NB4 (cell line): ENCODE data around the gene NPPC.

Source experiments
- CTCF ChIP-seq: IDR thresholded peaks from one replicate; pipeline ENCODE4 v1.5.1; 2012; ENCODE audit warnings: low read depth, low read length
- MAX ChIP-seq: IDR thresholded peaks from 2 replicates; pipeline ENCODE4 v1.6.1; 2011; ENCODE audit warnings: low read depth, low read length
- POLR2A ChIP-seq: IDR thresholded peaks from 2 replicates; pipeline ENCODE4 v1.6.1; 2011; ENCODE audit warnings: mild to moderate bottlenecking; ENCODE audit not compliant: insufficient read length; ENCODE audit errors: extremely low read depth

GRCh38 chr2:231877533-231878456, 48.4 kb downstream of the NPPC start:
- no peak for TF ChIP-seq POLR2A
- no peak for TF ChIP-seq CTCF
- no peak for TF ChIP-seq MAX
